Fibroblast of villous mesenchyme (primary cell): ENCODE results near the gene ADCY2. TPM values are rescaled to one million over a fixed set of nuclear protein-coding genes. Genes with fewer than 3 reads are reported as not detected.

Source experiments
- DNase-seq: peaks from one replicate; pipeline ENCODE4 v3.0.0-alpha.2; 2010; ENCODE audit warnings: low read depth
- H3K4me3 ChIP-seq: 2 replicates; pipeline ENCODE4 v1.5.1; 2011; ENCODE audit warnings: low read depth, mild to moderate bottlenecking, low read length
- CTCF ChIP-seq: IDR thresholded peaks from 2 replicates; pipeline ENCODE4 v1.5.1; 2012; ENCODE audit warnings: low read depth, mild to moderate bottlenecking, low read length; ENCODE audit not compliant: insufficient read depth
- total RNA-seq: library from RNA; depleted of rRNA; stranded (reverse); fragments of >200 nt; gene quantifications from 2 replicates; pipeline ENCODE4 v1.2.3, GENCODE V29; 2012

ADCY2 gene
- total RNA-seq, 1 donor = under 0.01 TPM

GRCh38 chr5:7516253-7516652 is 120.3 kb downstream of the ADCY2 start:
- DNase-seq = no peak
- no peak overlapping the region for H3K4me3 ChIP-seq
- TF ChIP-seq CTCF = no peak

- TF ChIP-seq CTCF = no peak
- H3K4me3 ChIP-seq = no peak overlapping the region
- no peak for DNase-seq
Measured at GRCh38 chr5:7517006-7517405, 121.1 kb downstream of the ADCY2 start.

GRCh38 chr5:7518947-7519560 is 123.1 kb downstream of the ADCY2 start:
- no peak for TF ChIP-seq CTCF
- DNase-seq = no peak
- H3K4me3 ChIP-seq = no peak overlapping the region

- no peak for TF ChIP-seq CTCF
- no peak for DNase-seq
- no peak overlapping the region for H3K4me3 ChIP-seq
Measured at GRCh38 chr5:7519564-7519963, 123.6 kb downstream of the ADCY2 start.

GRCh38 chr5:7529880-7530279 is 133.9 kb downstream of the ADCY2 start:
- no peak for DNase-seq
- H3K4me3 ChIP-seq = no peak overlapping the region
- TF ChIP-seq CTCF = no peak

- no peak for TF ChIP-seq CTCF
- DNase-seq = no peak
- H3K4me3 ChIP-seq = no peak overlapping the region
Measured at GRCh38 chr5:7533941-7534340, 138.0 kb downstream of the ADCY2 start.

- no peak overlapping the region for H3K4me3 ChIP-seq
- TF ChIP-seq CTCF = no peak
- no peak for DNase-seq
Measured at GRCh38 chr5:7534505-7534904, 138.6 kb downstream of the ADCY2 start.
